Esophagus muscularis mucosa (tissue), 4 donors: ENCODE results near the gene STT3A.

Source experiments
- EP300 ChIP-seq: sonication (generic); formaldehyde crosslinking; IDR thresholded peaks from one replicate; pipeline ENCODE4 v1.6.1; 2017; ENCODE audit warnings: antibody characterized with exemption
- POLR2A ChIP-seq: fragments of 450-650 bp; IDR thresholded peaks from one replicate; pipeline ENCODE4 v1.6.1; 2017; ENCODE audit warnings: antibody characterized with exemption, moderate library complexity, mild to moderate bottlenecking, low read depth
- POLR2AphosphoS5 ChIP-seq, 2 donors: sonication (generic); formaldehyde crosslinking; IDR thresholded peaks; one replicate each; pipeline ENCODE4 v1.6.1; 2017; ENCODE audit warnings: antibody characterized with exemption in 2 of 2
- TF ChIP-seq, protein P1 (sequence below), 3 experiments: fragments of 200-600 bp in 2 of 3; fragments of 450-650 bp in 1 of 3; sonication (generic) in 2 of 3; IDR thresholded peaks; one replicate each; pipeline ENCODE4 v1.5.1; 2017 to 2019; ENCODE audit warnings: antibody characterized with exemption in 3 of 3, mild to moderate bottlenecking in 2 of 3, moderate library complexity in 1 of 3

DNA sequence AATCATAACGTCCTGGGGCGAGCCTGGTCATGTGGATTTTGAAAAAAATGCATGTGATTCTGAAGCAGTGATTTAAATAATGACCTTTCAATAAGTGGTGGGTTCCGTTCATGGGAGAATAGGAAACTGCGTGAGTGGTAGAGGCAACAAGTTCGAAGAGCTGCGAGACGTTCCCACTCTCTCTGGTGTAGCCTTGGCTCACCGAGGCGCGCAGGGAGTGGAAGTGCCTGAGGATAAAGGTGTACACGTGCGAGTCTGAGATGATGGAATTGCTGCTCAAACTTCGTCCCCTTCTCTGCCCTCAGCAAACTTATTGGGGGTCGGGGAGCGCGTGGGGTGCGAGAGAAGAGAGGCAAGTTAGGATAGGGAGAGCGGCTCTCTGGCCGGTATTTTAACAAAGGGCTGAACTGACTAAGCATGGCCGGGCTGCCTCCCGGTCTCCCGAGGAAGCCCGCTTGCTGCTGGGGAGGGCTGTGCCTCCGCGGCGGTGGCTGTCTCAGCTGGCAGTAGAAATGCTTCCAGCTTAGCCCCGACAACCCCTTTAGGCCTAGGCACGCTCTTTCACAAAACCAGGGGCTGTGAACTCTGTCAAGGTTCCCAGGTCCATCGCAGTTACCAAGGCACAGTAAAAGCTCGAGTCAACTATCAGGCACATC lies 875 bp upstream of the STT3A start:
- TF ChIP-seq POLR2AphosphoS5 (IDR thresholded peaks at IDR 0.05) (no peak), EP300 (no peak), POLR2A (no peak)
- TF ChIP-seq, protein P1, sequence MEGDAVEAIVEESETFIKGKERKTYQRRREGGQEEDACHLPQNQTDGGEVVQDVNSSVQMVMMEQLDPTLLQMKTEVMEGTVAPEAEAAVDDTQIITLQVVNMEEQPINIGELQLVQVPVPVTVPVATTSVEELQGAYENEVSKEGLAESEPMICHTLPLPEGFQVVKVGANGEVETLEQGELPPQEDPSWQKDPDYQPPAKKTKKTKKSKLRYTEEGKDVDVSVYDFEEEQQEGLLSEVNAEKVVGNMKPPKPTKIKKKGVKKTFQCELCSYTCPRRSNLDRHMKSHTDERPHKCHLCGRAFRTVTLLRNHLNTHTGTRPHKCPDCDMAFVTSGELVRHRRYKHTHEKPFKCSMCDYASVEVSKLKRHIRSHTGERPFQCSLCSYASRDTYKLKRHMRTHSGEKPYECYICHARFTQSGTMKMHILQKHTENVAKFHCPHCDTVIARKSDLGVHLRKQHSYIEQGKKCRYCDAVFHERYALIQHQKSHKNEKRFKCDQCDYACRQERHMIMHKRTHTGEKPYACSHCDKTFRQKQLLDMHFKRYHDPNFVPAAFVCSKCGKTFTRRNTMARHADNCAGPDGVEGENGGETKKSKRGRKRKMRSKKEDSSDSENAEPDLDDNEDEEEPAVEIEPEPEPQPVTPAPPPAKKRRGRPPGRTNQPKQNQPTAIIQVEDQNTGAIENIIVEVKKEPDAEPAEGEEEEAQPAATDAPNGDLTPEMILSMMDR (IDR thresholded peaks at IDR 0.05), result no peak
